Vagina (tissue), 2 donors: ENCODE results near the gene TRAF1. TPM values are rescaled to one million over a fixed set of nuclear protein-coding genes. Genes with fewer than 3 reads are reported as not detected.

ENCODE experiments used
- DNase-seq, 2 donors: peaks; one replicate each; pipeline ENCODE4 v3.0.0-alpha.2; 2017; ENCODE audit errors: extremely low spot score in 2 of 2
- H3K27ac ChIP-seq: fragments of 200-600 bp; sonication (generic); one replicate; pipeline ENCODE4 v1.5.1; 2019
- H3K27me3 ChIP-seq: fragments of 200-600 bp; sonication (generic); one replicate; pipeline ENCODE4 v1.5.1; 2019
- H3K36me3 ChIP-seq, 2 donors: fragments of 200-600 bp; sonication (generic); one replicate each; pipeline ENCODE4 v1.5.1; 2017 to 2019
- H3K4me1 ChIP-seq: fragments of 200-600 bp; sonication (generic); one replicate; pipeline ENCODE4 v1.5.1; 2019
- H3K4me3 ChIP-seq, 2 donors: fragments of 200-600 bp; sonication (generic); 1 replicate in 1 of 2; 2 replicates in 1 of 2; pipeline ENCODE4 v1.5.1; 2016 to 2019
- H3K9me3 ChIP-seq: fragments of 200-600 bp; sonication (generic); one replicate; pipeline ENCODE4 v1.5.1; 2019
- CTCF ChIP-seq, 3 experiments: fragments of 450-650 bp in 2 of 3; fragments of 200-600 bp in 1 of 3; sonication (generic) in 1 of 3; IDR thresholded peaks; one replicate each; pipeline ENCODE4 v1.5.1; 2017 to 2019; ENCODE audit warnings: antibody characterized with exemption in 3 of 3, mild to moderate bottlenecking in 2 of 3, moderate library complexity in 2 of 3
- POLR2A ChIP-seq, 2 donors: fragments of 450-650 bp; IDR thresholded peaks; one replicate each; pipeline ENCODE4 v1.6.1; 2017; ENCODE audit warnings: antibody characterized with exemption in 2 of 2, mild to moderate bottlenecking in 2 of 2, moderate library complexity in 2 of 2
- POLR2AphosphoS5 ChIP-seq, 2 donors: sonication (generic); formaldehyde crosslinking; IDR thresholded peaks; one replicate each; pipeline ENCODE4 v1.9.0; 2017; ENCODE audit warnings: antibody characterized with exemption in 2 of 2, mild to moderate bottlenecking in 2 of 2, low read depth in 1 of 2; ENCODE audit not compliant: insufficient read depth in 1 of 2
- intact Hi-C: fragments of 100-400 bp; cut with DNase I; formaldehyde crosslinking; loops from one replicate; pipeline ENCODE4 v1.15.1; 2023
- total RNA-seq: library from RNA; depleted of rRNA; stranded (reverse); fragments of >200 nt; gene quantifications from one replicate; pipeline ENCODE4 v1.2.3, GENCODE V29; 2016

Gene TRAF1
- total RNA-seq, 1 donor from 2014 or later = 6.9 TPM

- no peak for DNase-seq
- TF ChIP-seq CTCF (IDR thresholded peaks at IDR 0.05) = no peak
- TF ChIP-seq POLR2AphosphoS5 (IDR thresholded peaks at IDR 0.05; ENCODE audit: insufficient read depth in 1 of 2, low read depth in 1 of 2) = no peak
- Histone ChIP-seq H3K36me3 (no peaks in the 10 kb centered on the region), H3K9me3 (no peaks in the 10 kb centered on the region), H3K27ac (no peak overlapping the region), H3K4me1 (peaks cover 5% of the 10 kb centered on the region), H3K27me3 (no peaks in the 10 kb centered on the region), H3K4me3 (no peak overlapping the region)
- intact Hi-C loops = no loop called here
Observed at GRCh38 chr9:120901755-120902568, 24.6 kb downstream of the TRAF1 start.

- TF ChIP-seq POLR2A (IDR thresholded peaks at IDR 0.05) (no peak), CTCF (IDR thresholded peaks at IDR 0.05) (no peak), POLR2AphosphoS5 (IDR thresholded peaks at IDR 0.05; ENCODE audit: insufficient read depth in 1 of 2, low read depth in 1 of 2) (no peak)
Observed at GRCh38 chr9:120900824-120901223, 25.8 kb downstream of the TRAF1 start.

GRCh38 chr9:120899490-120900068 is 27.0 kb downstream of the TRAF1 start:
- Histone ChIP-seq H3K4me1 (peaks cover 13% of the 10 kb centered on the region), H3K36me3 (no peaks in the 10 kb centered on the region), H3K9me3 (no peaks in the 10 kb centered on the region), H3K27ac (no peak overlapping the region), H3K4me3 (no peak overlapping the region), H3K27me3 (no peaks in the 10 kb centered on the region)
- DNase-seq = no peak
- intact Hi-C loops = no loop called here
- TF ChIP-seq CTCF (IDR thresholded peaks at IDR 0.05) (no peak), POLR2A (IDR thresholded peaks at IDR 0.05) (no peak), POLR2AphosphoS5 (IDR thresholded peaks at IDR 0.05; ENCODE audit: insufficient read depth in 1 of 2, low read depth in 1 of 2) (no peak)

More at GRCh38 chr9:120900824-120901223, 25.8 kb downstream of the TRAF1 start:
- peaks cover 7% of the 10 kb centered on the region for H3K4me1 ChIP-seq
- intact Hi-C loops = no loop called here
- no peaks in the 10 kb centered on the region for H3K9me3 ChIP-seq
- no peak for DNase-seq
- H3K27ac ChIP-seq = no peak overlapping the region
- H3K4me3 ChIP-seq = no peak overlapping the region
- no peaks in the 10 kb centered on the region for H3K36me3 ChIP-seq
- no peaks in the 10 kb centered on the region for H3K27me3 ChIP-seq

GRCh38 chr9:120898396-120898795 is 28.2 kb downstream of the TRAF1 start:
- TF ChIP-seq CTCF (IDR thresholded peaks at IDR 0.05) = no peak
- no peak for TF ChIP-seq POLR2A (IDR thresholded peaks at IDR 0.05)
- TF ChIP-seq POLR2AphosphoS5 (IDR thresholded peaks at IDR 0.05; ENCODE audit: insufficient read depth in 1 of 2, low read depth in 1 of 2) = no peak
- Histone ChIP-seq H3K4me1 (peaks cover 24% of the 10 kb centered on the region), H3K27ac (no peak overlapping the region), H3K36me3 (no peaks in the 10 kb centered on the region), H3K9me3 (no peaks in the 10 kb centered on the region), H3K4me3 (no peak overlapping the region), H3K27me3 (no peaks in the 10 kb centered on the region)
- intact Hi-C loops = no loop called here
- DNase-seq = no peak

GRCh38 chr9:120895951-120896350 is 30.6 kb downstream of the TRAF1 start:
- intact Hi-C loops = no loop called here
- DNase-seq = no peak
- H3K4me3 ChIP-seq = no peak overlapping the region
- H3K36me3 ChIP-seq = no peaks in the 10 kb centered on the region
- no peaks in the 10 kb centered on the region for H3K9me3 ChIP-seq
- no peak overlapping the region for H3K27ac ChIP-seq
- H3K27me3 ChIP-seq = no peaks in the 10 kb centered on the region
- TF ChIP-seq POLR2AphosphoS5 (IDR thresholded peaks at IDR 0.05; ENCODE audit: insufficient read depth in 1 of 2, low read depth in 1 of 2) (no peak), CTCF (IDR thresholded peaks at IDR 0.05) (no peak), POLR2A (IDR thresholded peaks at IDR 0.05) (no peak)
- H3K4me1 ChIP-seq = peaks cover 49% of the 10 kb centered on the region
